Esophagus squamous epithelium (tissue), 5 donors: Measurements from ENCODE around the gene CAAP1. TPM values are rescaled to one million over a fixed set of nuclear protein-coding genes. Genes with fewer than 3 reads are reported as not detected.

Experiments
- DNase-seq: peaks from one replicate; lab custom pipeline; 2025; lab: John Stamatoyannopoulos, UW
- H3K27ac ChIP-seq, 4 donors: fragments of 200-600 bp; sonication (generic); one replicate each; pipeline ENCODE4 v1.5.1; 2016 to 2019; ENCODE audit warnings: mild to moderate bottlenecking in 1 of 4
- H3K27me3 ChIP-seq, 4 donors: fragments of 200-600 bp; sonication (generic); 1 replicate in 3 of 4; 2 replicates in 1 of 4; pipeline versions ENCODE4 v1.5.1 to v1.6.0; 2017 to 2021; ENCODE audit warnings: antibody characterized with exemption in 1 of 4
- H3K36me3 ChIP-seq, 3 donors: fragments of 200-600 bp; sonication (generic); one replicate each; pipeline ENCODE4 v1.5.1; 2016 to 2019
- H3K4me1 ChIP-seq, 3 donors: fragments of 200-600 bp; sonication (generic); one replicate each; pipeline ENCODE4 v1.5.1; 2017 to 2019
- H3K4me3 ChIP-seq, 4 donors: fragments of 200-600 bp; sonication (generic); 1 replicate in 3 of 4; 2 replicates in 1 of 4; pipeline ENCODE4 v1.5.1; 2016 to 2019; ENCODE audit warnings: mild to moderate bottlenecking in 2 of 4, moderate library complexity in 1 of 4
- H3K9me3 ChIP-seq, 3 donors: fragments of 200-600 bp; sonication (generic); one replicate each; pipeline ENCODE4 v1.5.1; 2016 to 2019
- POLR2A ChIP-seq, 4 donors: fragments of 450-650 bp; IDR thresholded peaks; one replicate each; pipeline ENCODE4 v1.6.1; 2017; ENCODE audit warnings: antibody characterized with exemption in 4 of 4, mild to moderate bottlenecking in 4 of 4, moderate library complexity in 3 of 4
- WGBS, 2 donors: methylation state at CpG; one replicate each; pipeline ENCODE4 v1.1.5; 2018; 5-methylcytosine and 5-hydroxymethylcytosine counted together
- intact Hi-C: fragments of 100-400 bp; cut with DNase I; formaldehyde crosslinking; loops from one replicate; pipeline ENCODE4 v1.15.0; 2022
- small RNA-seq, 4 donors: library from RNA; depleted of rRNA; stranded (forward); fragments of <200 nt; gene quantifications; one replicate each; pipeline ENCODE3, GENCODE V24; 2016
- total RNA-seq, 4 donors: library from RNA; depleted of rRNA; stranded (reverse); fragments of >200 nt; gene quantifications; one replicate each; pipeline ENCODE4 v1.1.0, GENCODE V29; 2016
- TF ChIP-seq, protein P1 (sequence below), 6 experiments: fragments of 450-650 bp in 4 of 6; fragments of 200-600 bp in 2 of 6; sonication (generic) in 2 of 6; IDR thresholded peaks; one replicate each; pipeline ENCODE4 v1.5.1; 2016 to 2019; ENCODE audit warnings: antibody characterized with exemption in 6 of 6, mild to moderate bottlenecking in 4 of 6, moderate library complexity in 4 of 6
- donor health status: DM: yes; HTN: yes; CAD: no.

Gene CAAP1
- total RNA-seq, 4 donors from 2014 or later, result 9.6 to 22.7 (median 19.7) TPM

GRCh38 chr9:26802921-26803320, 89.7 kb downstream of the CAAP1 start:
- no peak for DNase-seq
- no peaks in the 10 kb centered on the region for H3K9me3 ChIP-seq
- no peak overlapping the region for H3K27ac ChIP-seq
- WGBS, 2 donors, result 96 to 97% methylated on average over 2 of the region's 2 CpGs
- H3K4me3 ChIP-seq, result no peak overlapping the region
- TF ChIP-seq, protein P1, sequence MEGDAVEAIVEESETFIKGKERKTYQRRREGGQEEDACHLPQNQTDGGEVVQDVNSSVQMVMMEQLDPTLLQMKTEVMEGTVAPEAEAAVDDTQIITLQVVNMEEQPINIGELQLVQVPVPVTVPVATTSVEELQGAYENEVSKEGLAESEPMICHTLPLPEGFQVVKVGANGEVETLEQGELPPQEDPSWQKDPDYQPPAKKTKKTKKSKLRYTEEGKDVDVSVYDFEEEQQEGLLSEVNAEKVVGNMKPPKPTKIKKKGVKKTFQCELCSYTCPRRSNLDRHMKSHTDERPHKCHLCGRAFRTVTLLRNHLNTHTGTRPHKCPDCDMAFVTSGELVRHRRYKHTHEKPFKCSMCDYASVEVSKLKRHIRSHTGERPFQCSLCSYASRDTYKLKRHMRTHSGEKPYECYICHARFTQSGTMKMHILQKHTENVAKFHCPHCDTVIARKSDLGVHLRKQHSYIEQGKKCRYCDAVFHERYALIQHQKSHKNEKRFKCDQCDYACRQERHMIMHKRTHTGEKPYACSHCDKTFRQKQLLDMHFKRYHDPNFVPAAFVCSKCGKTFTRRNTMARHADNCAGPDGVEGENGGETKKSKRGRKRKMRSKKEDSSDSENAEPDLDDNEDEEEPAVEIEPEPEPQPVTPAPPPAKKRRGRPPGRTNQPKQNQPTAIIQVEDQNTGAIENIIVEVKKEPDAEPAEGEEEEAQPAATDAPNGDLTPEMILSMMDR (IDR thresholded peaks at IDR 0.05), result no peak
- TF ChIP-seq POLR2A (IDR thresholded peaks at IDR 0.05), result no peak
- no peaks in the 10 kb centered on the region for H3K4me1 ChIP-seq
- H3K27me3 ChIP-seq, result no peaks in the 10 kb centered on the region
- no peaks in the 10 kb centered on the region for H3K36me3 ChIP-seq
- intact Hi-C loops, result no loop called here

GRCh38 chr9:26801772-26802171, 90.8 kb downstream of the CAAP1 start:
- no peak overlapping the region for H3K4me3 ChIP-seq
- DNase-seq, result no peak
- TF ChIP-seq, protein P1 (IDR thresholded peaks at IDR 0.05), result no peak
- no peak for TF ChIP-seq POLR2A (IDR thresholded peaks at IDR 0.05)
- H3K4me1 ChIP-seq, result no peaks in the 10 kb centered on the region
- no peaks in the 10 kb centered on the region for H3K27me3 ChIP-seq
- H3K36me3 ChIP-seq, result no peaks in the 10 kb centered on the region
- intact Hi-C loops, result no loop called here
- H3K27ac ChIP-seq, result no peak overlapping the region
- no peaks in the 10 kb centered on the region for H3K9me3 ChIP-seq
- 58 to 74% methylated on average over 3 of the region's 3 CpGs for WGBS, 2 donors

DNA sequence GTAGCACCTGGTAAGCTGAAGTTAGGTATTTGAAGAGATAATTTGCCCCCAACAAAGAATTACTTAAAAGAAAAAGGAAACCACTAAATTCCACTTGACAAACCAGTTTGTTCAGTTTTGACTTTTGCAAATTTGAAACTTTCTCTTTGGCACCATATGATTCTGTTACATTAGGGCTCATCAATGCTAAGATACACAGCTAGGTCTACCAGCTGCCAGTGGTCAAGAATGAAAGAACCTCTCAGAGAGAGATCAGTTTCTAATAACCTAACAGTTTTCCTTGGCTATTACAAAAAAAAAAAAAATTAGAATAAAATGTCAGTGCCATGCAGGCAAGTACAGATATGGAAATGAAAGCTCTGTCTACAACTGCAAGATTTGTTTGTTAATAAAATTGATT, 92.3 kb downstream of the CAAP1 start:
- DNase-seq, result no peak
- Histone ChIP-seq H3K4me1 (no peaks in the 10 kb centered on the region), H3K27me3 (no peaks in the 10 kb centered on the region)

GRCh38 chr9:26791274-26791673, 101.3 kb downstream of the CAAP1 start:
- no peak for DNase-seq
- Histone ChIP-seq H3K36me3 (no peaks in the 10 kb centered on the region), H3K27me3 (no peaks in the 10 kb centered on the region), H3K4me3 (no peak overlapping the region), H3K9me3 (no peaks in the 10 kb centered on the region), H3K4me1 (no peaks in the 10 kb centered on the region), H3K27ac (no peak overlapping the region)
- TF ChIP-seq, protein P1 (IDR thresholded peaks at IDR 0.05), result no peak
- TF ChIP-seq POLR2A (IDR thresholded peaks at IDR 0.05), result no peak
- intact Hi-C loops, result no loop called here
- 89 to 98% methylated on average over 5 of the region's 5 CpGs for WGBS, 2 donors

More for the DNA sequence above, 92.3 kb downstream of the CAAP1 start:
- H3K36me3 ChIP-seq, result no peaks in the 10 kb centered on the region
- no peaks in the 10 kb centered on the region for H3K9me3 ChIP-seq
- H3K4me3 ChIP-seq, result no peak overlapping the region
- TF ChIP-seq POLR2A (IDR thresholded peaks at IDR 0.05), result no peak
- TF ChIP-seq, protein P1 (IDR thresholded peaks at IDR 0.05), result no peak
- intact Hi-C loops, result no loop called here
- no peak overlapping the region for H3K27ac ChIP-seq

Small RNA genes lying within 50 kb of the gene (small RNA-seq; reads per million reads assigned to genes)
- gene RF00322 (0 reads per million in 4 donors), gene RN7SL100P (0 reads per million in 4 donors)

Other genes starting within 250 kb of the CAAP1 start
- gene PLAA, start 54.4 kb upstream of the CAAP1 start, total RNA-seq, result 10 to 100 TPM; 18.0 to 27.7 (median 23.8) TPM
- gene IFT74, start 63.6 kb upstream of the CAAP1 start, total RNA-seq, result 10 to 100 TPM in 2 of 4 donors, 1 to 10 TPM in 2; 6.0 to 17.2 (median 11.8) TPM
- not detected for gene LRRC19, start 112.9 kb upstream of the CAAP1 start, total RNA-seq
- gene TEK, start 216.4 kb upstream of the CAAP1 start, total RNA-seq, result 1 to 10 TPM in 3 of 4 donors, under 1 TPM in 1; 0.72 to 7.4 (median 4.0) TPM